Measurements from ENCODE around the gene TREM2. TPM values are rescaled to one million over a fixed set of nuclear protein-coding genes. Genes with fewer than 3 reads are reported as not detected.
"Not testable (repeated sequence)": the region's sequence is repeated elsewhere in the genome, so short reads cannot be mapped to it uniquely, and the experiment has no call there.

Gene TREM2
- polyA plus RNA-seq (ENCODE audit: insufficient read length) = not detected

- DNase-seq (ENCODE audit: low read depth) = no peak
These were observed at the start of gene TREM2 for GRCh38 chr6:41162687-41163418. TSS of gene TREM2 (minus strand) at chr6:41163116. CDS start at chr6:41163082, 34 bp downstream.

GRCh38 chr6:41209547-41210320 lies 46.8 kb upstream of the TREM2 start:
- no peak for DNase-seq (ENCODE audit: low read depth)

DNA sequence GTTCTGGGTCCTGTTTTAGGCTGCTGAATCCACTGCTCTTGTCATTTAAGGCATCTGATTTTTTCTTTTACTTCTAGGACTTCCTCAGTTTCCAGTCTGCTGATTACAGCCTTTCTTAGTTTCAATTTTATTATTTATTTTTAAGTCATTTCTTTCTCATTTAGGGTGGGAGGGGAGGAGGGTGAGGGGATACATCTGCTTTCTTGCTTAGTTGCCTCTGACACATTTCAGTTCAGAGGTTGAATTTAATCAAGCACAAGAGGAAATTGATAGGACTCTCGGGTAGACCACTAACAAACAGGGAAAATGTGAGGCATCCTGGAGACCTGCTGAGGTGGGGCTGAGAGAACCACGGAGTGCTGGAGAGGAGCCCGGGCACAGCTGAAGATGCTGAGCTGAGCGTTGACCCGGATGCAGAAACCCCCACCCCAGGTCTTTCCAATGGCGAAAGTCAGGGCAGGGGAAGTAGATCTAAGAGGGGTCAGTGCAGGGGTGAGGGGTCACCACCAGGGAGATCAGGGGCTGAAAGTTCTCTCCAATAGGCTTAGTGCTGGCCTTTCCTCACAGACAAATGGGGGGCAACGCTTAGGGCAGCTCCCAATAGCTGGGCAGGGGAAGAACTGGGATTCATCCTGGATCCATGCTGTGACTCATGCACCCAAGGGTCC lies 45.7 kb upstream of the TREM2 start:
- no peak for DNase-seq (ENCODE audit: low read depth)

DNA sequence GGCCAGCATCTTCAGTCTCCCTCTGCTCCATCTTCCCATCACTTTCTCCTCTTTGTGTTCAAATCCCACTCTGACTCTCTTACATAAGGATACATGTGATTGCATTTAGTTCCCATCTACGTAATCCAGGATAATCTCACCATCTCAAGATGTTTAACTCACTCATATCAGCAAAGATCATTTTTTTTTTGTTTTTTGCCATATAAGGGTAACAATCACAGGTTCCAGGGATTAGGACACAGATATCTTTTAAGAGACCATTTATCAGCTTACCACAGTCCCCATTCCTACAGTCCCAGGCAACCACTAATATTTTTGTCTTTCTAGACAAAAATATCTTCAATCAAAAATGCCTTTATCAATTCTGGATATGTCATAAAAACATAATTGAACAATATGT lies 41.2 kb upstream of the TREM2 start:
- DNase-seq (ENCODE audit: low read depth) = no peak

DNA sequence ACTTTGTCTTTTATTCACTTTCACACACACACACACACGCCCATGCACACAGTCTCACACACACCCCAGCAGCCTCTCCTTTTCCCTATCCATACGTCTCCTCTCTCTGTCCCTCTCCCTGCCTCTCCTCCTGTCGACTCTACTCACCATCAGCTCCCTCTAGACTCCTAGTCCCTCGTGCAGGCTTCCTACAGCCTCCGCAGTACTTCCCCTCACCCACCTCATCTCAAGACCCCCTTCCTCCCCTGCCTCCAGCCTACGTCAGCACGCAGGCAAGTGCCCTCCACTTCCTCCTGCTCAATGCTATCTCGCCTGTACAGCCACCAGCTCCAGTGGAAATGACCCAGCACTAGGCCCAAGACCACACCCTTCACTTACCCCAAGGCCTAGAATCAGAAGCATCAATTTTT lies 38.9 kb upstream of the TREM2 start:
- no peak for DNase-seq (ENCODE audit: low read depth)

DNA sequence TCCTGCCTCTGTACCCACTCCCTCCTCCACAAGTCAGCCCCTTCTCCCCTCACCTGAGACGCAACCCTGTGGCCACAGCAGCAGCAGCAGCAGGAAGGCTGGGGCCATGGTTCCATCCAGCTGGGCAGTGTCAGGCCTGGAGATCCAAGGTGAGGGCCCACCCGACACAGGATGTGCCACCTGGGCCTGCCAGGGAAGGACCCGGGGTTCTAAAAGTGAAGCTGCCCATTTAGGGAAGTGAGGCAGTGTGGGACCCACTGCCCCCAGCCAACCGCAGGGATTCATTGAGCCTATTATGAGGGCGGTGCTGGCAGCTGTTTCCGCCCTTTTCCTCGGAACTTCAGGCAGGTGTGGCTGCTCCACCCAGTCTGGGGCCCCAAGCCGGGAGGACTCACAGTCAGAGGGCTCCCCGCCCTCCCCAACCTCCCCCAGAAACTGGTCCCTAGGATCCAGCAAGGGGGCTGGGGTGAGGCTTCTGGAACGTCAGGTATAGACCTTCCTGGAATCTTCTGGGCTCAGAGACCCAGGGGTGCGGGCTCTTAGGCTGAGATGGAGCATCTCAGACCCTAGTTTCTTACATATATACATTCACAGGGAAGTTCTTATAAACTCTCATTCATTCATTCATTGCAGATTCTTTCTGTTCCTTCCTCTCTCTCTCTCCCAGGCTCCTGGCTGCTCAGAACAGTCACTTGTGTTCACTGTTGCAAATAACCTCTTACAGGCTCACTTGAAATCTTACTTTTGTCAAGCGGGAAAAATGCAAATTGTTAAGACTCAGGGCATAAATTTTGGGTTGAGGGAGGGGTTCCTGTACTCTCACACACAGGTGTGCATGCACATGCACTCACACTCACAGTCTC lies 38.2 kb upstream of the TREM2 start, which contains the start of gene TREML2:
Gene TREML2 (minus strand): TSS at position 249 of the 863 bp plus-strand sequence. CDS start 141 bp downstream, at position 108.
- DNase-seq (ENCODE audit: low read depth) = no peak

GRCh38 chr6:41200296-41200900 lies 37.5 kb upstream of the TREM2 start:
- DNase-seq (ENCODE audit: low read depth) = no peak

GRCh38 chr6:41199552-41200246 lies 36.8 kb upstream of the TREM2 start:
- DNase-seq (ENCODE audit: low read depth) = no peak

DNA sequence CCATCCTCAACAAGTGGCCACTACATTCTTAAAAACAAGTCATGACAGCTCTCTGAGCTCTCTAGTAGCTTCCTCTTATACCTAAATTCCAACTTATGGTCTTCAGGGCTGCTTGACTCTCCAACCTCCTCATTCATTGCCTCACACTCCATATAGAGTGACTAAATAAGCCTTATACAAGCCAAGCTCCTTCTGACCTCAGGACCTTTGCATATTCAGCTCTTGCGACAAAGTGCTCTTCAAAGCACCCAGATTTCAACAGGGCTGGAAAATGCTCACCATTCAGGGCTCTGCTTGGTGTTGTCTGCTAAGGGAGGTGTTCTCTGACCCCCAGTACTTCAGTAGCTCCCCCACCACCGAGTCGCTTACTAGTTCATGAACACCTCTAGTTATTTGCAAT lies 34.3 kb upstream of the TREM2 start:
- DNase-seq (ENCODE audit: low read depth) = no peak

DNA sequence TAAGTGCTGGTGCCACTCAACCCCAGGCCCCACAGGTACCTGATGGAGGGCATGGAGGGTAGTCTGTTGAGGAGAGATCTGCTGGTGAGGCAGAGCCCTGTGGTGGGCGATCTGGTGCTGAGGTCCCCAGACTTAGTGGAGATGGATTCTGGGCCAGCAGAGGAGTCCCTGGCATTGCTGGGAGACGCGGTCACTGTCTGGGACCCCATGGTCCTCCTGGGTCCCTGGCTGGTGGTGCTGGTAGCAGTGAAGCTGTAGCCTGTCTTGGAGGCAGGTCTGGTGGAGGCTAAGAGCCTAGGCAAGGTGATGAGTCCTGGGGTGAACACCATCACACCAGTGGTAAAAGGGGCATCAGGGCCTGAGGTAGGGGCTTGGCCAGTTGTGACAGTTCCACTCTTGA lies 31.5 kb upstream of the TREM2 start:
- DNase-seq (ENCODE audit: low read depth) = no peak

- no peak for DNase-seq (ENCODE audit: low read depth)
These were observed 31.0 kb upstream of the TREM2 start for GRCh38 chr6:41193884-41194283.

- no peak for DNase-seq (ENCODE audit: low read depth)
These were observed 30.3 kb upstream of the TREM2 start for GRCh38 chr6:41193171-41193734.

DNA sequence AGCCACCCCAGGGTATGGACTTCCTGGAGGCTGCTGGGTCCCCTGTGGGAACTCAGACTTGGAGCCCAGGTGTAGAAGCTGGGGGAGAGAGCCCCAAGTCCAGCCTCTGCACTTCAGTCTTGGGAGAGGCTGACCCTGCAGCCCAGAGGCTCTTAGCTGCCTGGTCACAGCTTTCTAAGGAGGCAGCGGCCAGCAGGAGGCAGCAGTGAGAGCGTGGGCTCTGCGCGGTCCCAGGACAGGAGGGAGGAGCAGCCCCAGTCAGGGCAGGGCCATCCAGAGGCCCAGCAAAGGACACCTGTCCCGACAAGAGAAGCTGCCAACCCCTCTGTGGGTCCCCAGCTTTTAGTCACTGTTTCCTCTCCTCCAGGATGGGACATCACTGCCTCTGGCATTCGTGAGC lies 28.7 kb upstream of the TREM2 start:
- DNase-seq (ENCODE audit: low read depth) = no peak

DNA sequence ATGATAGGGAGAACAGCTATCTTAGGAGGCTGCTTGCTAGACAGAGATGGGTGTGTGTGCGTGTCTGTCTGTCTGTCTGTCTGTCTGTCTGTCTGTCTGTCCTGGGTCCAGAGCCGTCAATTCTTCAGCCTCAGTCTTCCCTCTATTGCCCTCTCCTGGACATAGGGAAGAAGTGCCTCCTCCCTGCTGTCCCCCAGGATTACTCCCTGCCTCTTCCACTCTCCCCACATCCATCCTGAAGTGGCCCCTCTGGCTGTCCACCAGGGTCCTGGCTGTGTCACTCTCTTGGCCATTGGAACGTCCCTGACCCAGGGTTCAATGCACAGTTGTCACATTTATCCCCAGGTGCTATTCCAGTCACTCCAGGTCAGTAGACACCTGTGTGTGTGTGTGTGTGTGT lies 27.9 kb upstream of the TREM2 start:
- no peak for DNase-seq (ENCODE audit: low read depth)

- no peak for DNase-seq (ENCODE audit: low read depth)
These were observed 27.1 kb upstream of the TREM2 start for GRCh38 chr6:41189967-41190366.

GRCh38 chr6:41189046-41189445 lies 26.1 kb upstream of the TREM2 start:
- DNase-seq (ENCODE audit: low read depth) = not testable (repeated sequence)

DNA sequence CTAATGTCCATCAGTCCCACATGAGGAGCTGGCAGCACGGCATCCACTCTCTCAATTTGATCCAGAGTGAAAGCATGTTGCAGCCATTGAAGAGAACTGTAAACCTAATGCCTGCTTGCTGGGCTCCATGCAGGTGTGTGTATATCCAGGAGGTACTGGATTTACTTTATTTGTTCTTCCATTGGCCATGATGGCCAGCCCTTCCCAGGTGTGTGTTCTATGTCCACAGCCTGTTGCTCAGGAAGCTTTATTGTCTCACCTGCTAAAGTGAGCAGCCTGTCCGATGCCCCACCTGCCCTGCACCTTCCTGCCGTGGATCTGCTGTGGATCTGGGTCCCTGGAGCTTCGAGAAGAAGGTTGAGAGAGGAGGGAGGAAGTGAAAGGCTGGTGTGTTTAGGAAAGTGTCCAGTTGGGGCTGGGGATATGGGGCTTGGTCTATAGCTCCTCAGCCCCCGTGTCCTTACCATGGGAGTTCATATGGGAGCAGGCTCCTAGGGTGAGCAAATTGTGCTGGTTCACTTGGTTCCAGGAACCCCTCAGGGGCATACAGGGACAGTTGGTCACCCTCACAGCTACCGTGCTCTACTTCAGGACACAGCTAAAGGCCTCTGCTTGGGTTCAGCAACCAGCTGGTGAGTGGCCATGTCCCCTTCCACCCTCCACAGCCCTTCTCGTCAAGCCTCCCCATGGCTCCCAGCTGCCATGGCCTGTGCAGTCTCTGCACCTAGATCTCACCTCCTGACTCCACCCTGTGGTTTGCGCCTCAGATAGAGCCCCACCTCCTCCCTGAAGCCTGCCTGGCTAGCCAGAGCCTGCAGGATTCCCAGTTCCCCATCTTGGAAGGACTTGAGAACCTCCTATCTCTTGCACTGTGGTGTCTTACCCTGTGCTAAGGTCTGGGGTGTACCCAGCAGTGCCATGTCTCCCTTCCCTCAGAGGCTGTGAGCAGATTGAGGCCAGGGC lies 25.3 kb upstream of the TREM2 start:
- no peak for DNase-seq (ENCODE audit: low read depth)

DNA sequence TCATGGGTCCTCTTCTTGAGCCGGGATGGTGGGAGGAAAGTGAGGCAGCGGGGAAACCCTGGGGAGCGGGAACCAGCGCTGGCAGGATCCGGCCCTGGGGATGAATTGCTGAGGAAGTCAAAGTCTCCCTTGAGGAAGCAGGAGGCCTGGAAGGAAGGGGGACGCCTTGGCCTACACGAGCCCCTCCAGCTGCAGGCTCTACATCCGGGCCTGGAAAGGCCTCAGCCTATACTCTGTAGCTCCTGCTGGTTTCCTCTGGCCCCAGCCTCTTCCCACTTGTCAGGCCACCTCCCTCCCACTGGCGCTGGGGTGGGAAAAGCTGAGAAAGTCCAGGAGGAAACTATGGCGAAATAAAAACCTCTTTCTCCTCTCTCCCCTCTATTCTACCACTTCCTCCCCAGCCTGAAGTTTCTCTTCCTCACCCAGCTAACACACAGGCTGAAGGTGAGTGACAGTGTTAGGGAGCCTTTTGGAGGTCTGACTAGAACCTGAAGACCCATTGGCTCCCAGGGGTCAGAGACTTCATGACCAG lies 23.2 kb upstream of the TREM2 start:
- DNase-seq (ENCODE audit: low read depth) = no peak

DNA sequence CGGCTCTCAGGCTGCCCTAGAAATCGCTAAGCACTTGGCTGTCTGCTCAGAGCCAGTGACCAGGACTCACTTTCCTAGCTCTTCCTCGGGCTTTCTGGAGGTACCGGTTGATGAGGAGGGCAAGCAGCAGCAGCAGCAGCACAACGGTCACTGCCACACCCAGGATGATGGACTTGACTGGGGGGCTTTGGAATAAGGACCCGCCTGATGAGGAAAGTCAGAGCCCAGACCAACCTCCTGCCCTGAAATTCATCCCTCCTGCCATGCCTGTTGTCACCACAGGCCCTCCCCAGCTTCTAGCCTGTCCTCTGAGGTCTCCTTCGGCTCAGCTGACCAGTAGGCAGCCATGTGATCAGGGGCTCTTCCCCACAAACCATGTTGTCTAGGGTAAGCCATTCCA lies 21.8 kb upstream of the TREM2 start:
- DNase-seq (ENCODE audit: low read depth) = no peak

Data from forelimb muscle (tissue), 1 donor.